Measurements from ENCODE around the gene TRMT10A.

- TF ChIP-seq CTCF (IDR thresholded peaks at IDR 0.05): no peak
- TF ChIP-seq POLR2A (IDR thresholded peaks at IDR 0.05): no peak
Observed at GRCh38 chr4:99540277-99540939, 23.4 kb downstream of the TRMT10A start.
